CD4-positive, alpha-beta T cell treated with Interleukin-21 for 1 hour (primary cell): Measurements from ENCODE around the gene CSMD2.

Source experiments
- DNase-seq: peaks from one replicate; pipeline ENCODE4 v3.0.0-alpha.2; 2020

Gene CSMD2

GRCh38 chr1:33949570-33949969 is 215.5 kb downstream of the CSMD2 start:
- DNase-seq = no peak

GRCh38 chr1:33948291-33948690 is 216.7 kb downstream of the CSMD2 start:
- DNase-seq = no peak

- DNase-seq = no peak
Observed at GRCh38 chr1:33946836-33947235, 218.2 kb downstream of the CSMD2 start.

GRCh38 chr1:33944846-33945245 is 220.2 kb downstream of the CSMD2 start:
- no peak for DNase-seq

- DNase-seq = no peak
Observed at GRCh38 chr1:33943978-33944377, 221.1 kb downstream of the CSMD2 start.

GRCh38 chr1:33932871-33933270 is 232.2 kb downstream of the CSMD2 start:
- no peak for DNase-seq

- DNase-seq = no peak
Observed at GRCh38 chr1:33931111-33931475, 233.9 kb downstream of the CSMD2 start.

GRCh38 chr1:33930346-33931110 is 234.5 kb downstream of the CSMD2 start:
- no peak for DNase-seq

GRCh38 chr1:33928251-33928650 is 236.8 kb downstream of the CSMD2 start:
- no peak for DNase-seq

- DNase-seq = no peak
Observed at GRCh38 chr1:33927721-33928120, 237.3 kb downstream of the CSMD2 start.

GRCh38 chr1:33925586-33925985 is 239.4 kb downstream of the CSMD2 start:
- DNase-seq = no peak

- DNase-seq = no peak
Observed at GRCh38 chr1:33921281-33921680, 243.7 kb downstream of the CSMD2 start.

GRCh38 chr1:33918368-33918767 is 246.7 kb downstream of the CSMD2 start:
- DNase-seq = no peak

GRCh38 chr1:33916786-33917185 is 248.2 kb downstream of the CSMD2 start:
- no peak for DNase-seq

- no peak for DNase-seq
Observed at GRCh38 chr1:33914531-33914930, 250.5 kb downstream of the CSMD2 start.

- DNase-seq = no peak
Observed at GRCh38 chr1:33908324-33908956, 256.6 kb downstream of the CSMD2 start.

GRCh38 chr1:33906156-33906555 is 258.9 kb downstream of the CSMD2 start:
- DNase-seq = no peak

- DNase-seq = no peak
Observed at GRCh38 chr1:33905241-33905640, 259.8 kb downstream of the CSMD2 start.

- no peak for DNase-seq
Observed at GRCh38 chr1:33903210-33903589, 261.8 kb downstream of the CSMD2 start.

GRCh38 chr1:33902486-33903209 is 262.4 kb downstream of the CSMD2 start:
- no peak for DNase-seq

GRCh38 chr1:33899746-33900145 is 265.3 kb downstream of the CSMD2 start:
- DNase-seq = no peak

- DNase-seq = no peak
Observed at GRCh38 chr1:33898881-33899280, 266.1 kb downstream of the CSMD2 start.

GRCh38 chr1:33898406-33898805 is 266.6 kb downstream of the CSMD2 start:
- DNase-seq = no peak

GRCh38 chr1:33897092-33897725 is 267.8 kb downstream of the CSMD2 start:
- no peak for DNase-seq
